Neural cell (in vitro differentiated cells): ENCODE measurements around the gene DCXR. TPM values are rescaled to one million over a fixed set of nuclear protein-coding genes. Genes with fewer than 3 reads are reported as not detected.

Experiments used
- H2AFZ ChIP-seq: fragments of 200-600, 300-800 bp; sonication (generic), shearing (Covaris generic); 2 replicates; pipeline ENCODE4 v1.6.0; 2014; ENCODE audit warnings: low read depth, mild to moderate bottlenecking, antibody characterized with exemption, low read length, moderate library complexity
- H3F3A ChIP-seq: fragments of 200-600 bp; shearing (Covaris generic); 2 replicates; pipeline ENCODE4 v1.6.1; 2016; ENCODE audit warnings: mild to moderate bottlenecking, moderate library complexity, mixed read lengths, antibody characterized with exemption, low read length; ENCODE audit not compliant: insufficient read depth, poor library complexity, severe bottlenecking
- H3K27ac ChIP-seq: fragments of 200-600, 300-800 bp; sonication (generic), shearing (Covaris generic); 2 replicates; pipeline ENCODE4 v1.5.1; 2014; ENCODE audit warnings: mild to moderate bottlenecking, low read length, moderate library complexity
- H3K27me3 ChIP-seq: fragments of 300-800, 200-600 bp; sonication (generic), shearing (Covaris generic); 2 replicates; pipeline ENCODE4 v1.6.0; 2014; ENCODE audit warnings: mild to moderate bottlenecking, low read depth, low read length, moderate library complexity; ENCODE audit not compliant: insufficient read depth
- H3K36me3 ChIP-seq: fragments of 300-800, 200-600 bp; sonication (generic), shearing (Covaris generic); 2 replicates; pipeline ENCODE4 v1.5.1; 2014; ENCODE audit warnings: mild to moderate bottlenecking, antibody characterized with exemption, low read length, moderate library complexity; ENCODE audit not compliant: insufficient read depth
- H3K4me2 ChIP-seq: fragments of 300-800, 200-600 bp; sonication (generic), shearing (Covaris generic); 2 replicates; pipeline ENCODE4 v1.6.0; 2014; ENCODE audit warnings: mild to moderate bottlenecking, low read length
- H3K4me3 ChIP-seq: fragments of 300-800, 200-600 bp; sonication (generic), shearing (Covaris generic); 2 replicates; pipeline ENCODE4 v1.5.1; 2014; ENCODE audit warnings: mild to moderate bottlenecking, low read length, moderate library complexity
- H3K79me2 ChIP-seq: fragments of 200-600 bp; shearing (Covaris generic); replicated peaks from 2 replicates; pipeline ENCODE4 v1.6.0; 2014; ENCODE audit warnings: mild to moderate bottlenecking, low read length, moderate library complexity; ENCODE audit not compliant: insufficient read depth
- H3K9ac ChIP-seq: fragments of 300-800, 200-600 bp; sonication (generic), shearing (Covaris generic); 2 replicates; pipeline ENCODE4 v1.6.1; 2016; ENCODE audit warnings: mild to moderate bottlenecking, low read length, mixed read lengths
- H3K9me2 ChIP-seq: fragments of 200-600 bp; shearing (Covaris generic); 2 replicates; pipeline ENCODE4 v1.6.1; 2016; ENCODE audit warnings: mild to moderate bottlenecking, low read length, mixed read lengths; ENCODE audit not compliant: insufficient read depth
- H3K9me3 ChIP-seq: fragments of 200-600, 300-800 bp; sonication (generic), shearing (Covaris generic); 2 replicates; pipeline ENCODE4 v1.6.1; 2016; ENCODE audit warnings: mild to moderate bottlenecking, mixed run types, low read length, moderate library complexity, mixed read lengths
- H4K20me1 ChIP-seq: fragments of 200-600 bp; shearing (Covaris generic); 2 replicates; pipeline ENCODE4 v1.6.1; 2016; ENCODE audit warnings: mild to moderate bottlenecking, mixed run types; ENCODE audit not compliant: insufficient read depth
- EP300 ChIP-seq: fragments of 450-650 bp; conservative IDR thresholded peaks from 2 replicates; pipeline ENCODE4 v1.6.1; 2014; ENCODE audit warnings: antibody characterized with exemption, mild to moderate bottlenecking, moderate library complexity; ENCODE audit not compliant: poor library complexity, severe bottlenecking
- EZH2 ChIP-seq: fragments of 200-600, 300-800 bp; shearing (Covaris generic), sonication (generic); IDR thresholded peaks from 2 replicates; pipeline ENCODE4 v1.6.1; 2014; ENCODE audit warnings: antibody characterized with exemption, low read length, borderline replicate concordance, mild to moderate bottlenecking; ENCODE audit not compliant: insufficient read depth, poor library complexity, severe bottlenecking
- MXI1 ChIP-seq: fragments of 450-650 bp; conservative IDR thresholded peaks from 2 replicates; pipeline ENCODE4 v1.6.1; 2014; ENCODE audit warnings: antibody characterized with exemption, mild to moderate bottlenecking; ENCODE audit not compliant: poor library complexity, severe bottlenecking
- POLR2AphosphoS5 ChIP-seq: IDR thresholded peaks from 2 replicates; pipeline ENCODE4 v1.6.1; 2012
- RAD21 ChIP-seq: fragments of 450-650 bp; conservative IDR thresholded peaks from 2 replicates; pipeline ENCODE4 v1.6.1; 2014; ENCODE audit warnings: antibody characterized with exemption, mild to moderate bottlenecking, moderate library complexity
- SMC3 ChIP-seq: fragments of 450-650 bp; conservative IDR thresholded peaks from 2 replicates; pipeline ENCODE4 v1.6.1; 2014; ENCODE audit warnings: antibody characterized with exemption, mild to moderate bottlenecking, moderate library complexity; ENCODE audit not compliant: poor library complexity
- TAF1 ChIP-seq: IDR thresholded peaks from 2 replicates; pipeline ENCODE4 v1.6.1; 2012; ENCODE audit warnings: low read depth
- polyA plus RNA-seq: library from polyadenylated mRNA; depleted of rRNA; stranded (reverse); fragments of >200 nt; gene quantifications from 2 replicates; pipeline ENCODE4 v1.2.3, GENCODE V29; 2014
- TF ChIP-seq, protein P1 (sequence below): fragments of 450-650 bp; IDR thresholded peaks from 2 replicates; pipeline ENCODE4 v1.5.1; 2014; ENCODE audit warnings: antibody characterized with exemption, mild to moderate bottlenecking, moderate library complexity; ENCODE audit not compliant: poor library complexity, severe bottlenecking
- TF ChIP-seq, protein P2 (sequence below): IDR thresholded peaks from 2 replicates; pipeline ENCODE4 v1.6.1; 2012; ENCODE audit warnings: borderline replicate concordance

Gene DCXR
- polyA plus RNA-seq, 1 donor from 2014 or later: 129 TPM

GRCh38 chr17:82022310-82022980, 15.1 kb downstream of the DCXR start, which contains the start of gene CENPX:
TSS of gene CENPX (minus strand) at chr17:82022878. CDS start at chr17:82022861, 17 bp downstream.
- TF ChIP-seq MXI1: peak; percentile 95
- TF ChIP-seq RAD21: peak; percentile 33
- no peak for TF ChIP-seq EP300
- TF ChIP-seq SMC3: no peak
- peak; percentile 85 for TF ChIP-seq POLR2AphosphoS5
- TF ChIP-seq TAF1: peak; percentile 25
- Histone ChIP-seq H3K36me3 (no peaks in the 10 kb centered on the region), H3K4me2 (peak within 1 kb of the TSS; percentile 84), H3K9me2 (no peaks in the 10 kb centered on the region), H3K4me3 (peak within 1 kb of the TSS; percentile 96), H3K27ac (peak within 1 kb of the TSS; percentile 52), H3K9ac (peak within 1 kb of the TSS; percentile 77), H4K20me1 (no peaks in the 10 kb centered on the region), H2AFZ (peak within 1 kb of the TSS; percentile 28), H3K27me3 (no peaks in the 10 kb centered on the region), H3K79me2 (peaks cover 11% of the 10 kb centered on the region), H3F3A (no peaks in the 10 kb centered on the region), H3K9me3 (no peaks in the 10 kb centered on the region)

GRCh38 chr17:82021900-82022309, 15.6 kb downstream of the DCXR start:
- Histone ChIP-seq H3K4me2 (peak overlapping the region; percentile 62), H3K36me3 (no peaks in the 10 kb centered on the region), H3K27me3 (no peaks in the 10 kb centered on the region), H3K4me3 (peak overlapping the region; percentile 96), H3K9ac (peak overlapping the region; percentile 77), H3K79me2 (peaks cover 11% of the 10 kb centered on the region), H2AFZ (no peak overlapping the region), H3K9me2 (no peaks in the 10 kb centered on the region), H3K27ac (no peak overlapping the region), H4K20me1 (no peaks in the 10 kb centered on the region), H3K9me3 (no peaks in the 10 kb centered on the region), H3F3A (no peaks in the 10 kb centered on the region)
- TF ChIP-seq POLR2AphosphoS5 (no peak), MXI1 (no peak), EP300 (no peak), RAD21 (no peak), EZH2 (no peak), TAF1 (no peak), SMC3 (no peak)
- TF ChIP-seq, protein P1, sequence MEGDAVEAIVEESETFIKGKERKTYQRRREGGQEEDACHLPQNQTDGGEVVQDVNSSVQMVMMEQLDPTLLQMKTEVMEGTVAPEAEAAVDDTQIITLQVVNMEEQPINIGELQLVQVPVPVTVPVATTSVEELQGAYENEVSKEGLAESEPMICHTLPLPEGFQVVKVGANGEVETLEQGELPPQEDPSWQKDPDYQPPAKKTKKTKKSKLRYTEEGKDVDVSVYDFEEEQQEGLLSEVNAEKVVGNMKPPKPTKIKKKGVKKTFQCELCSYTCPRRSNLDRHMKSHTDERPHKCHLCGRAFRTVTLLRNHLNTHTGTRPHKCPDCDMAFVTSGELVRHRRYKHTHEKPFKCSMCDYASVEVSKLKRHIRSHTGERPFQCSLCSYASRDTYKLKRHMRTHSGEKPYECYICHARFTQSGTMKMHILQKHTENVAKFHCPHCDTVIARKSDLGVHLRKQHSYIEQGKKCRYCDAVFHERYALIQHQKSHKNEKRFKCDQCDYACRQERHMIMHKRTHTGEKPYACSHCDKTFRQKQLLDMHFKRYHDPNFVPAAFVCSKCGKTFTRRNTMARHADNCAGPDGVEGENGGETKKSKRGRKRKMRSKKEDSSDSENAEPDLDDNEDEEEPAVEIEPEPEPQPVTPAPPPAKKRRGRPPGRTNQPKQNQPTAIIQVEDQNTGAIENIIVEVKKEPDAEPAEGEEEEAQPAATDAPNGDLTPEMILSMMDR: no peak
- TF ChIP-seq, protein P2, sequence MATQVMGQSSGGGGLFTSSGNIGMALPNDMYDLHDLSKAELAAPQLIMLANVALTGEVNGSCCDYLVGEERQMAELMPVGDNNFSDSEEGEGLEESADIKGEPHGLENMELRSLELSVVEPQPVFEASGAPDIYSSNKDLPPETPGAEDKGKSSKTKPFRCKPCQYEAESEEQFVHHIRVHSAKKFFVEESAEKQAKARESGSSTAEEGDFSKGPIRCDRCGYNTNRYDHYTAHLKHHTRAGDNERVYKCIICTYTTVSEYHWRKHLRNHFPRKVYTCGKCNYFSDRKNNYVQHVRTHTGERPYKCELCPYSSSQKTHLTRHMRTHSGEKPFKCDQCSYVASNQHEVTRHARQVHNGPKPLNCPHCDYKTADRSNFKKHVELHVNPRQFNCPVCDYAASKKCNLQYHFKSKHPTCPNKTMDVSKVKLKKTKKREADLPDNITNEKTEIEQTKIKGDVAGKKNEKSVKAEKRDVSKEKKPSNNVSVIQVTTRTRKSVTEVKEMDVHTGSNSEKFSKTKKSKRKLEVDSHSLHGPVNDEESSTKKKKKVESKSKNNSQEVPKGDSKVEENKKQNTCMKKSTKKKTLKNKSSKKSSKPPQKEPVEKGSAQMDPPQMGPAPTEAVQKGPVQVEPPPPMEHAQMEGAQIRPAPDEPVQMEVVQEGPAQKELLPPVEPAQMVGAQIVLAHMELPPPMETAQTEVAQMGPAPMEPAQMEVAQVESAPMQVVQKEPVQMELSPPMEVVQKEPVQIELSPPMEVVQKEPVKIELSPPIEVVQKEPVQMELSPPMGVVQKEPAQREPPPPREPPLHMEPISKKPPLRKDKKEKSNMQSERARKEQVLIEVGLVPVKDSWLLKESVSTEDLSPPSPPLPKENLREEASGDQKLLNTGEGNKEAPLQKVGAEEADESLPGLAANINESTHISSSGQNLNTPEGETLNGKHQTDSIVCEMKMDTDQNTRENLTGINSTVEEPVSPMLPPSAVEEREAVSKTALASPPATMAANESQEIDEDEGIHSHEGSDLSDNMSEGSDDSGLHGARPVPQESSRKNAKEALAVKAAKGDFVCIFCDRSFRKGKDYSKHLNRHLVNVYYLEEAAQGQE: no peak
